Mucosa of stomach (tissue), 1 donor: ENCODE data around the gene PDYN.
"Not testable (repeated sequence)": the region's sequence is repeated elsewhere in the genome, so short reads cannot be mapped to it uniquely, and the experiment has no call there.

Experiments
- H3K27me3 ChIP-seq: one replicate; pipeline ENCODE4 v1.7.0; 2013; ENCODE audit warnings: mild to moderate bottlenecking, low read length; ENCODE audit not compliant: control insufficient read depth, insufficient read depth
- H3K36me3 ChIP-seq: one replicate; pipeline ENCODE4 v1.7.0; 2013; ENCODE audit warnings: low read length; ENCODE audit not compliant: control insufficient read depth, insufficient read depth
- H3K4me1 ChIP-seq: one replicate; pipeline ENCODE4 v1.7.0; 2013; ENCODE audit warnings: mild to moderate bottlenecking, low read length; ENCODE audit not compliant: control insufficient read depth, insufficient read depth
- H3K4me3 ChIP-seq: one replicate; pipeline ENCODE4 v1.7.0; 2013; ENCODE audit warnings: low read length
- H3K9ac ChIP-seq: one replicate; pipeline ENCODE4 v1.7.0; 2013; ENCODE audit warnings: mild to moderate bottlenecking, low read length, moderate library complexity
- H3K9me3 ChIP-seq: one replicate; pipeline ENCODE4 v1.7.0; 2013; ENCODE audit warnings: mild to moderate bottlenecking, low read length, moderate library complexity; ENCODE audit not compliant: control insufficient read depth
- donor health status: Pancreatic carcinoma.

Gene PDYN

DNA sequence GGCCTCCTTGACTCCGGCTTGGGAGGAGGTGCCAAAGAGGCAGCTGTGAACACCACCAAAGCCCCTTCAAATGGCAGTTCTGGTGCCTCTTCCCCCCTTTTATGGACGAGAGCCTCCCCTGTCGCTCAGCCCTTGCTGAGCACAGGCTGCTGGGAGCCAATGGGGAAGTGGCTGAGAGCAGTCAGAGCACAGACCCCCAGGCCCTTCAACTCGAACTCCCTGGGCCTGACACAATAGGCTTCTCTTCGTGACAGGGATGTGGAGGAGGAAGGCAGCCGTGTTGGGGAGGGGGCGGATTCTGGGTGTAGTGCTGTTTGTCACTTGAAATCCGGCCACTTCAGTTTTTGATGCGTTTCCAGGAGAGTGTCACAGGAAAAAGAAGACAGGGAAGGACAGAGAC is at the start of gene PDYN:
TSS of gene PDYN (minus strand) at position 73 of the 400 bp plus-strand sequence. CDS start 10,974 bp downstream, outside the sequence.
- peaks cover 41% of the 10 kb centered on the region for H3K27me3 ChIP-seq
- H3K9ac ChIP-seq: no peak within 1 kb of the TSS

DNA sequence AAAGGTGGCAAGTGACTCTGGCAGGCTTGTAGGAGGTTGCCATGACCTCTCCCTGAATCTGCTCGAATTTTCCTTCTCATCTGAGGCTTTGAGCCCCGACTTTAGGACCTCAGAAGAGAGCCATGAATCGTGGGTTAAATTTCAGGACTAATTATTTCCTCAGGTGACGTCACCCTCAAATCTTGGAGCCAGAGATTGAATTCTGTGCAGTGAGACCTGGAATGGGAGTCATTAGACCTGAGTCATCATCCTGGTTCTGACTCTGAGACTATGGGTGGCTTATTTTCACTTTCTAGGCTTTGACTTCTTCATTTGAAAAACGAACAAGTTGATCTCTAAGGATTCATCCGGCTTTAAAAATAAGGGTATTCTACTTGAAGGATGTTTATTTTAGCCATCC is 48.5 kb upstream of the PDYN start:
- Histone ChIP-seq H3K36me3 (no peaks in the 10 kb centered on the region), H3K9ac (no peak overlapping the region), H3K4me3 (no peak overlapping the region), H3K27me3 (peaks cover 8% of the 10 kb centered on the region), H3K4me1 (no peaks in the 10 kb centered on the region), H3K9me3 (no peaks in the 10 kb centered on the region)

More for the DNA sequence above, at the start of gene PDYN:
- no peaks in the 10 kb centered on the region for H3K36me3 ChIP-seq
- no peak within 1 kb of the TSS for H3K4me3 ChIP-seq
- H3K4me1 ChIP-seq: no peaks in the 10 kb centered on the region
- no peaks in the 10 kb centered on the region for H3K9me3 ChIP-seq

DNA sequence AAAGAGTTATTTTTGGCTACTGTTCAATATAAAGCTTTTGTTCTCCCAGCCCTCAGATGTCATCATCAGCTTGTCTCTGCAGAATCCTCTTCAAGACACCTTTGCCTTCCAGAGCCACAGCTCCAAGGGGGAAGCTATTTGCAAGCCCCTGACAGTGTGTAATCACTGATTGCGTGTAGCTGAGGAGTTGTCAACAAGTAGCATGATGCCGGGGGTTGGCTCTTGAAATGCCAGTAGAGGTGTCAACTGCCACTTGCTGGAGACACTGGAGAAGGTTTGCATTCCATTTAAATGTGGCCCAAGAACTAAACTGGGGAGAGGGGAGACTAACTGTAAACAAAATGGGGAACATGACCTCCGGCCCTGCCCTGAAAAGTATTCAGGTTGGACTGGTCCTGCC is 44.3 kb upstream of the PDYN start:
- H3K9me3 ChIP-seq: no peaks in the 10 kb centered on the region
- no peak overlapping the region for H3K9ac ChIP-seq
- no peaks in the 10 kb centered on the region for H3K4me1 ChIP-seq
- H3K4me3 ChIP-seq: no peak overlapping the region
- peaks cover 8% of the 10 kb centered on the region for H3K27me3 ChIP-seq
- H3K36me3 ChIP-seq: no peaks in the 10 kb centered on the region

DNA sequence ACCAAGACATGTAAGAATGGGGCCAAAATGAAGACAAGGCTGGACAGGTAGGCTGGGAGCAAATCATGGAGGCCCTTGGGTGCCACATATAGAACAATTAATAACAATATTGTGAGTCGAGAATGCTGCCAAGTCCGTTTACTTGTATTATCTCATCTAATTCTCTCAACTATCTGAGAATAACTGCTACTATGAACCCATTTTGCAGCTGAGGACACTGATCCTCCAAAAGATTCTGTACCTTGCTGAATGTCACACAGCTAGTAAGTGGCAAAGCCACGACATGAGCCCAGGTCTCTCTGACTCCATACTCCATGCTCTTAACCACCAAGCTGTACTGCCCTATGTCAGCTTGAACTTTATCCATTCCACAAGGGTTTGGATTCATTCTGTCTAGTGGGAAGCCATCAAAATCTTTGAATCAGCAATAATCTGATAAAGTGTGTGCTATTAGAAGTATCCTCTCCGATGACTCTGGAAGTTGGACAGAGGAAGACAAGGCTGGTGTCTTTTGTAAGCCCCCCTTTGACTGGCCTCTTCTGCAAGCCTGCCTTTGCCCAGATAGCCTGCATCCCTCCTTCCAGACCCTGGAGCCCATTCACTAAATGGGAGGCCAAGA is 43.5 kb upstream of the PDYN start:
- H3K4me3 ChIP-seq: no peak overlapping the region
- no peaks in the 10 kb centered on the region for H3K4me1 ChIP-seq
- no peaks in the 10 kb centered on the region for H3K36me3 ChIP-seq
- H3K27me3 ChIP-seq: peaks cover 11% of the 10 kb centered on the region
- H3K9me3 ChIP-seq: no peaks in the 10 kb centered on the region
- no peak overlapping the region for H3K9ac ChIP-seq

DNA sequence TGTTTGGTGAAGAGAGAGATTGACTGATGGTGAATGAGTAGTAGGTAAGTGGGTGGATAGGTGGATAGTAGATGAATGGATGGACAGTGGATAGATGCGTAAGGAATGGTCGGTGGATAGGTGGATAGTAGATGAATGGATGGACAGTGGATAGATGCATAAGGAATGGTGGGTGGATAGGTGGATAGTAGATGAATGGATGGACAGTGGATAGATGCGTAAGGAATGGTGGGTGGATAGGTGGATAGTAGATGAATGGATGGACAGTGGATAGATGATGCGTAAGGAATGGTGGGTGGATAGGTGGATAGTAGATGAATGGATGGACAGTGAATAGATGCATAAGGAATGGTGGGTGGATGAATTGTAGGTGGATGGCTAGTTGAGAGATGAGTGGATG is 42.5 kb upstream of the PDYN start:
- H3K9ac ChIP-seq, H3K9me3 ChIP-seq, H3K36me3 ChIP-seq, H3K4me3 ChIP-seq, H3K4me1 ChIP-seq: not testable (repeated sequence)
- H3K27me3 ChIP-seq: peaks cover 12% of the 10 kb centered on the region

DNA sequence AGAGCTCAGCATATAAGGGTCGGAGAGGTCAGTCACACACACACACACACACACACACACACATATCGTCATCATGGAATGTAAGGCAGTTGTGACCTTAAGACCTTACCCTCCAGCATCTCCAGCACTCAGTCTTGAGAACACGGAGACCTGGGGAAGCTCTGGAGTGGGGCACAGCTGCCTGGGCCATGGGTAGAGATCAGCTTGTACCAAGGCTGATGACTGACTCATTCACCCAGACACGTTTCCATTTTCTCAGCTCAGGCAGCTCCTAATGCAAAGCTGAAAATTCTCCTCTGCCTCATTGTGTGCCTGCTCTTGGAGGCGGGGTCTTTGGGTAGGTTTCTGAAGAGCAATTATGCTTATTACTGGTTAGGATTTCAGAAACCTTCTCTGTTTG is 38.3 kb upstream of the PDYN start:
- Histone ChIP-seq H3K4me3 (no peak overlapping the region), H3K4me1 (no peaks in the 10 kb centered on the region), H3K9ac (no peak overlapping the region), H3K27me3 (peaks cover 9% of the 10 kb centered on the region), H3K9me3 (no peaks in the 10 kb centered on the region), H3K36me3 (no peaks in the 10 kb centered on the region)

DNA sequence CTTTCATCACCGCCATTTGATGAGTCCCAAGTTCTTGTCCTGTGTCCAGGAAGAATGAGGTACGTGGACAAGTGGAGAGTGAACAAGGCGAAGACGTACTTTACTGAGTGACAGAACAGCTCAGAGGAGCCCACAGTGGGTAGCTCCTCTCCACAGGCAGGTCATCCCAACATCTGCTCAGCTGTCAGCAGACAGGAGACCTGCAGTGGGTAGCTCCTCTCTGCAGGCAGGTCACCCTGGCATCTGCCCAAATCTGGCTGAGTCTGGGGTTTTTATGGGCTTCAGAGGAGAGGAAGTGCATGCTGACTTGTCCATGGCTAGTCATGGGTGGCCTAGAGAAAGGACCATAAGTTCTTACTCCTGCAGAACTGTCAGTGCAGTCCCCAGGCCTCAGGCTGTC is 32.7 kb upstream of the PDYN start:
- no peaks in the 10 kb centered on the region for H3K4me1 ChIP-seq
- H3K4me3 ChIP-seq: no peak overlapping the region
- no peak overlapping the region for H3K9ac ChIP-seq
- no peaks in the 10 kb centered on the region for H3K9me3 ChIP-seq
- H3K36me3 ChIP-seq: no peaks in the 10 kb centered on the region
- H3K27me3 ChIP-seq: peaks cover 1% of the 10 kb centered on the region

DNA sequence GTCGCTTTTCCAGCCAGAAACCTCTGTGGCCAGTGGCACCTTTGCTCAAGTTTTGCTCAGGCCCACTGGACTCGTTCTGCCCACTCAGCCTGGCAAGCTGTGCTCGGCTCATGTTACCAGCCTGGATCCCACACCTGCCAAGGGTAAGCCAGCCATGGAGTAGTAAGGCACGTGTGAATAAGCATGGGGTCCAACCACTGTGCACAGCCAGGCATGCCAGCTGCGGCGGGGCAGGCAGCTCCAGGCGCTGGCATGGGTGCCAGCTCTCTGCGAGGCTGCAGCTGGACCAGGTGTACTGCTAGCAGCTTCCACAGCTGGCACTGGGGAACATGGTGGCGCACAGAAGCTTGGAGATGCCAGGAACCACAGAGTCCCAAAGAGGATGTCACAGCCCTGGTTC is 32.1 kb upstream of the PDYN start:
- no peak overlapping the region for H3K9ac ChIP-seq
- H3K9me3 ChIP-seq: no peaks in the 10 kb centered on the region
- H3K4me1 ChIP-seq: no peaks in the 10 kb centered on the region
- H3K27me3 ChIP-seq: no peaks in the 10 kb centered on the region
- H3K4me3 ChIP-seq: no peak overlapping the region
- no peaks in the 10 kb centered on the region for H3K36me3 ChIP-seq

DNA sequence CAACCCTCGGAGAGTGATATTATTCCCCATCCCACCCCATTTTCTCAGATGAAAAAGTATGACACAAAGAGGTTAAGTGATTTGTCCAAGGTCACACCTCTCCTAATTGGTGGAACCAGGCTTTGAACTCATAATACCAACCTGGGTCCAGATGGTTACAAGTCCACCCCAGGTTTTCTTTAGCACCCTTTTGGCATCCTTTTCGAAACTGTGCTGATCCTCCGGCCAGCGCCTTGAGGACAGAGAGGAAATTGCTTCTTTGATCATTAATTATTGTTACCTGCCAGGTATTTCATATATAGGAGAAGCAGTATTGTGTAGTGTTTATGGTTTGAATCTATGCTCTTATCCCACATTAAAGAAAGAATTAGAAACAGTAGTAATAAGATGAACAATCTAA is 29.3 kb upstream of the PDYN start:
- Histone ChIP-seq H3K27me3 (no peaks in the 10 kb centered on the region), H3K4me3 (no peak overlapping the region), H3K9ac (no peak overlapping the region), H3K36me3 (no peaks in the 10 kb centered on the region), H3K4me1 (no peaks in the 10 kb centered on the region), H3K9me3 (no peaks in the 10 kb centered on the region)

DNA sequence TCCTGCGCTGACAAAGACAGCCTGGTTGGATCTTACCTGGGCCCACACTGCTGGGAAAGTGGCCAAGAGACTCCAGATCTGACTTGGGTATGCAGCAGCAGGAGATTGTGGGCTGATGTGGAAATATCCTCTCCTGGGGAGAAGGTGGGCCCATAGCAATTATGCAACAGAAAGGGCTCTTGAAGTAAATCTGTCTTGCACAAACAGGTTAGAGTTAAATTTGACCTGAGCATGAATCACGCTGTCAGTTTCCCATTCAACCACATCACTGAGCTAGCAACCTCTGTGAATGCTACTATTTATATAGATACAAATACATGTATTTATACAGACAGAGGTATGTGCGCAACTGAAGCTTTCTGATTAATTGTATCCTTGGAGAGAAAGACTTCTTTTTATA is 28.3 kb upstream of the PDYN start:
- Histone ChIP-seq H3K9me3 (no peaks in the 10 kb centered on the region), H3K36me3 (no peaks in the 10 kb centered on the region), H3K4me3 (no peak overlapping the region), H3K9ac (no peak overlapping the region), H3K4me1 (no peaks in the 10 kb centered on the region), H3K27me3 (no peaks in the 10 kb centered on the region)

DNA sequence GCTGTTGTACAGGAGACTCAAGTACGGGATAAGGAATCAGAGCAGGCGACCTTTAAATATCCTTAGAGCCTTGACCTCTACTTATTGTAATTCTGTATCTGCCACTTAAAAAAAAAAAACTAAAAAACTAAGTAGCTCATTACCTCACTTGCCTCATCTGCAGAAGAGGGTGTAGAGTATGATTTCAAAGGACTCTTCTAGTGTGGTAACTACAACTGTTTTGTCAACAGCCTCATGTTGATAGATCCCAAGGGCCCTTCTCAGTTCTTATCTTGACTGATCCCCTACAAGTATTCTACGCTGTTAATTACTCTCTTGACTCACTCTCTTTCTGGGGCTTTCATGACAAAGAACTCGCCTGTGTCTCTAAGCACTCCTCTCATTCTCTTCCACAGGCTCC is 16.7 kb upstream of the PDYN start:
- Histone ChIP-seq H3K36me3 (no peaks in the 10 kb centered on the region), H3K27me3 (no peaks in the 10 kb centered on the region), H3K9me3 (no peaks in the 10 kb centered on the region)

DNA sequence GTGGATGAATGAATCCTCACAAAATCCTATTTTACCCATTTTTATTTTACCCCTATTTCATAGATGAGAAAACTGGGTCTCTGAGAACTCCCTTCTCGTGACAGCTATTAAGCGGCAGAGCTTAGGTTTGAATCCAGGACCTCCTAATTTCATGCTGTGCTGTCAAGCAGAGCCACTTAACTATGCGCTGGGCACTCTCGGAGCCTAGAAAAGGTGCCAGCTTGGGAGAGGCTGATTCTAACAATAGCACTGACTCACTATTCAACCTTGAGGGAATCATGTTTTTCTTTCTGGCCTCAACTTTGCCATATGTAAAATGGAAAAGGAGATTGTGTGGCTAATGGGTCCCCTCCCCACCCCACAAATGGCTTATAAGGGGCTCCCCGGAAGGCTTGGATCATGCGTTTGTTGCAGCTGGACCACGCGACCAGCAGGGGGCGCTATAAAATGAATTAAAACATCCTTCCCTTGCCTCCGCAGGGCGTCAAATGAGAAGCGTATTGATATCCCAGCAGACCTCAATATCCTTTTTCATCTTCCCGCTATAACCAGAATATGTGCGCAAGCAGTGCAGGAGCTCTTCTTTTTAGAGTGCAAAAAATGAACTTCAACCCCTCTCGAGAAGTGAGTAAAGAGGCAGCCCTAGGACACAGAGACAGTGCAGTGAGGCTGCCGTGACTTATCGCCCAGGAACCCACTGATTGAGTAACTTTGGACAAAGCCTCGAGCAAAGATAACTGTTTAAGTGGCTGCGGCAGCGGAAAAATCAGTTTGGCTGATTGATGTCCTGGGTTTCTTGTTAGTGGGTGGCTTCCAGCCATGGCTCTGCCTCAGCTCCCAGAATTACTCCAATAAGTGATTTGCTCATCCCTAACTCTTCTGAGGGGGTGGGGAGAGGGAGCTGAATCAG is 12.8 kb upstream of the PDYN start:
- Histone ChIP-seq H3K9ac (no peak overlapping the region), H3K4me1 (no peaks in the 10 kb centered on the region), H3K36me3 (no peaks in the 10 kb centered on the region), H3K4me3 (no peak overlapping the region), H3K9me3 (no peaks in the 10 kb centered on the region), H3K27me3 (no peaks in the 10 kb centered on the region)

More for the DNA sequence above, 16.7 kb upstream of the PDYN start:
- Histone ChIP-seq H3K4me3 (no peak overlapping the region), H3K4me1 (no peaks in the 10 kb centered on the region), H3K9ac (no peak overlapping the region)
